Adrenal gland (tissue), 5 donors: ENCODE measurements around the gene PRKCA.

Experiments
- POLR2A ChIP-seq, 2 donors: fragments of 450-650 bp; IDR thresholded peaks; one replicate each; pipeline ENCODE4 v1.6.1; 2017; ENCODE audit warnings: antibody characterized with exemption in 2 of 2, mild to moderate bottlenecking in 2 of 2, moderate library complexity in 1 of 2
- TF ChIP-seq, protein P1 (sequence below), 6 experiments: fragments of 450-650 bp in 4 of 6; fragments of 200-600 bp in 2 of 6; sonication (generic) in 1 of 6; IDR thresholded peaks; 1 replicate in 5 of 6; 2 replicates in 1 of 6; pipeline versions ENCODE4 v1.5.1 to v1.8.0; 2016 to 2021; ENCODE audit warnings: antibody characterized with exemption in 6 of 6, mild to moderate bottlenecking in 2 of 6, moderate library complexity in 1 of 6
- donor health status: DM: no; HTN: no; CAD: no.

DNA sequence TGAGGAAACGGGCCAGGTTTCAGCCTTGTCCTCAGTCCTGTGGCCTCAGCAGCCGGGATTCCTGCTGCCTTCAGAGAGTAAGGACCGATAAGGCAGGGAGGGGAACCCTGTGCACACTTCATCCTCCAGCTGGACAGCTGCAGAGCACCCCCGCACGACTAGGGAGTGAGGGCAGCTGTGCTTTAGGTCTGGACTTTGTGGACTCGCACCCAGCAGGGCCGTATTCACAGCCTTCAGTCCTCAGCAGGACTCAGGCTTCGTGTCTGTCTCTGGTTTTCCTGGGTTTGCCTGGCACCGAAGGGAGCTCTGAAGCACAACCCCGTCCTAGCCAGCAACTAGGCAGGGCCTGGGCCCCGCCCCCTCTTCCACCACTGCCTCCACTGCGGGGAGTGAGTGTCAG lies 486.7 kb downstream of the PRKCA start:
- TF ChIP-seq POLR2A (IDR thresholded peaks at IDR 0.05), result no peak
- TF ChIP-seq, protein P1, sequence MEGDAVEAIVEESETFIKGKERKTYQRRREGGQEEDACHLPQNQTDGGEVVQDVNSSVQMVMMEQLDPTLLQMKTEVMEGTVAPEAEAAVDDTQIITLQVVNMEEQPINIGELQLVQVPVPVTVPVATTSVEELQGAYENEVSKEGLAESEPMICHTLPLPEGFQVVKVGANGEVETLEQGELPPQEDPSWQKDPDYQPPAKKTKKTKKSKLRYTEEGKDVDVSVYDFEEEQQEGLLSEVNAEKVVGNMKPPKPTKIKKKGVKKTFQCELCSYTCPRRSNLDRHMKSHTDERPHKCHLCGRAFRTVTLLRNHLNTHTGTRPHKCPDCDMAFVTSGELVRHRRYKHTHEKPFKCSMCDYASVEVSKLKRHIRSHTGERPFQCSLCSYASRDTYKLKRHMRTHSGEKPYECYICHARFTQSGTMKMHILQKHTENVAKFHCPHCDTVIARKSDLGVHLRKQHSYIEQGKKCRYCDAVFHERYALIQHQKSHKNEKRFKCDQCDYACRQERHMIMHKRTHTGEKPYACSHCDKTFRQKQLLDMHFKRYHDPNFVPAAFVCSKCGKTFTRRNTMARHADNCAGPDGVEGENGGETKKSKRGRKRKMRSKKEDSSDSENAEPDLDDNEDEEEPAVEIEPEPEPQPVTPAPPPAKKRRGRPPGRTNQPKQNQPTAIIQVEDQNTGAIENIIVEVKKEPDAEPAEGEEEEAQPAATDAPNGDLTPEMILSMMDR (IDR thresholded peaks at IDR 0.05), result no peak
